Cardiac muscle cell (in vitro differentiated cells and primary cell): ENCODE data around the gene DPYD. TPM values are rescaled to one million over a fixed set of nuclear protein-coding genes. Genes with fewer than 3 reads are reported as not detected.

Experiments
- DNase-seq, 2 donors: peaks; one replicate each; pipeline versions ENCODE4 v3.0.0 to v3.0.0-alpha.2; 2010 to 2017; ENCODE audit warnings: low read depth in 1 of 2, low spot score in 1 of 2
- H3K27ac ChIP-seq: fragments of 200-600 bp; sonication (generic); 2 replicates; pipeline ENCODE4 v1.5.1; 2016
- H3K27me3 ChIP-seq: fragments of 200-600 bp; sonication (generic); 2 replicates; pipeline ENCODE4 v1.6.0; 2016; ENCODE audit warnings: control low read depth
- H3K36me3 ChIP-seq: fragments of 200-600 bp; sonication (generic); 2 replicates; pipeline ENCODE4 v1.5.1; 2016; ENCODE audit warnings: control low read depth
- H3K4me1 ChIP-seq: fragments of 200-600 bp; sonication (generic); 2 replicates; pipeline ENCODE4 v1.8.1; 2017; ENCODE audit warnings: low read depth, mild to moderate bottlenecking, mixed run types
- H3K4me3 ChIP-seq: fragments of 200-600 bp; sonication (generic); 2 replicates; pipeline ENCODE4 v1.5.1; 2016; ENCODE audit warnings: mild to moderate bottlenecking
- H3K9me3 ChIP-seq: fragments of 200-600 bp; sonication (generic); 2 replicates; pipeline ENCODE4 v1.5.1; 2017; ENCODE audit warnings: low read depth, mild to moderate bottlenecking, control low read depth
- polyA plus RNA-seq: library from polyadenylated mRNA; unstranded; fragments of >200 nt; fragmentation: Nextera tagmentation; extraction: Ambion mirVana; gene quantifications from 2 replicates; pipeline ENCODE4 v1.2.1, GENCODE V29; 2016
- total RNA-seq: library from RNA; depleted of rRNA; stranded (reverse); fragments of >200 nt; gene quantifications from 2 replicates; pipeline ENCODE4 v1.2.3, GENCODE V29; 2016
- TF ChIP-seq, protein P1 (sequence below): IDR thresholded peaks from 2 replicates; pipeline ENCODE4 v1.5.1; 2012; ENCODE audit warnings: low read depth, mild to moderate bottlenecking, low read length

DPYD gene
- total and polyA plus RNA-seq, 2 experiments from 2014 or later = 0.66 to 2.0 TPM

DNA sequence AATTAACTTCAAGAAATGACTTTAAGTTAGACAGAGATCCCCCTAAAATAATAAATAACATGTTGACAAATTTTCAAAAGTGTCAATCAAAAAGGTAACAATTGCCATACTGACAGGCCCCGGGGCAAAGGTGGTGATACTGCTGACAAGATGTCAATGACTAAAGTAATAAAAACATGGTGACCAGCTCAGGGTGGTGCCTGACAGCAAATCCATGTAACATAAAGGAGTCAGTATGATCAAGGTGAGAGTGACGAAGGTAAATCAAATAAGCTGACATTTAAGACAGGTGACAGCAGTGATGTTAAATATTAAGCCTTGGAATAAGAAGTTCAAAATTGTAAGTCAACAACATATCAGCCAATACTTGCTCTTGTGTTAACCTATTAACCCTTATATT lies 387.5 kb downstream of the DPYD start:
- Histone ChIP-seq H3K4me1 (no peaks in the 10 kb centered on the region), H3K27ac (no peak overlapping the region), H3K4me3 (no peak overlapping the region), H3K36me3 (no peaks in the 10 kb centered on the region), H3K9me3 (no peaks in the 10 kb centered on the region), H3K27me3 (no peaks in the 10 kb centered on the region)
- DNase-seq = no peak
- TF ChIP-seq, protein P1, sequence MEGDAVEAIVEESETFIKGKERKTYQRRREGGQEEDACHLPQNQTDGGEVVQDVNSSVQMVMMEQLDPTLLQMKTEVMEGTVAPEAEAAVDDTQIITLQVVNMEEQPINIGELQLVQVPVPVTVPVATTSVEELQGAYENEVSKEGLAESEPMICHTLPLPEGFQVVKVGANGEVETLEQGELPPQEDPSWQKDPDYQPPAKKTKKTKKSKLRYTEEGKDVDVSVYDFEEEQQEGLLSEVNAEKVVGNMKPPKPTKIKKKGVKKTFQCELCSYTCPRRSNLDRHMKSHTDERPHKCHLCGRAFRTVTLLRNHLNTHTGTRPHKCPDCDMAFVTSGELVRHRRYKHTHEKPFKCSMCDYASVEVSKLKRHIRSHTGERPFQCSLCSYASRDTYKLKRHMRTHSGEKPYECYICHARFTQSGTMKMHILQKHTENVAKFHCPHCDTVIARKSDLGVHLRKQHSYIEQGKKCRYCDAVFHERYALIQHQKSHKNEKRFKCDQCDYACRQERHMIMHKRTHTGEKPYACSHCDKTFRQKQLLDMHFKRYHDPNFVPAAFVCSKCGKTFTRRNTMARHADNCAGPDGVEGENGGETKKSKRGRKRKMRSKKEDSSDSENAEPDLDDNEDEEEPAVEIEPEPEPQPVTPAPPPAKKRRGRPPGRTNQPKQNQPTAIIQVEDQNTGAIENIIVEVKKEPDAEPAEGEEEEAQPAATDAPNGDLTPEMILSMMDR = no peak

DNA sequence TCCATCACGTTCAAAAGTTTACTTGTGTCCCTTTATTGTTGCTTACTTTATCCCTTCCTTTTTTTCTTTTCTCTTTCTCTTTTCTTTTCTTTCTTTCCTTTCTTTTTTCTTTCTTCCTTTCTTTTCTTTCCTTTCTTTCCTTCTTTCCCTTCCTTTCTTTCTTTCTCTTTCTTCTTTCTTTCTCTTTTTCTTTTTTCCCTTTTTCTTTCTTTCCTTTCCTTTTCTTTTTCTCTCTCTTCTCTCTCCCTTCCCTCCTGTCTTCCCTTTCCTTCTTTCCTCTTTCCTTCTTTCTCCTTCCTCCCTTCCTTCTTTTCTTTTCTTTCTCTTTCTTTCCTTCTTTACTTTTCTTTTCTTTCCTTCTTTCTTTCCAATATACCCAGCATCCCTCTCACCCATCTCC lies 391.2 kb downstream of the DPYD start:
- TF ChIP-seq, protein P1 = no peak

DNA sequence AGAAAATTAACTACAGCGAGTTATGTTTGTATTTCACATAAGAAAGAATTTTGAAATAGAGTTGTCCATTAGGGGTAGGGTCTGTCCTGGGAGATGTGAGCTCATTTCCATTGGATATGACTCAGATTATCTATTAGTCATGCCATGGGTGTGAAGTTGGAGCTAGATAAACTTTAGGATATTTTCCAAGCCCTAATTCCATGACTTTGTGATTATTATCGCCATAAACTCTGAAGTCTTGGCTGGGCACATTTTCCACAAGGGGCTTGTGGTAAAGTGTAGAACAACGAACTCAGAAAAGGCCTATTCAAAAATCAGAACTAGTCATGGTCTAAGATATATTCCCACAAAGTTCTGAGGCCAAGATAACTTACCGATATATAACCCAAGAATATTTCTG lies 396.6 kb downstream of the DPYD start:
- Histone ChIP-seq H3K36me3 (no peaks in the 10 kb centered on the region), H3K27ac (no peak overlapping the region), H3K4me1 (no peaks in the 10 kb centered on the region), H3K27me3 (no peaks in the 10 kb centered on the region), H3K4me3 (no peak overlapping the region), H3K9me3 (no peaks in the 10 kb centered on the region)
- peak in 1 of 2 donors; percentile 13 for DNase-seq
- TF ChIP-seq, protein P1 = no peak

More for the DNA sequence above, 391.2 kb downstream of the DPYD start:
- no peak for DNase-seq
- no peaks in the 10 kb centered on the region for H3K27me3 ChIP-seq
- no peak overlapping the region for H3K27ac ChIP-seq
- no peaks in the 10 kb centered on the region for H3K9me3 ChIP-seq
- no peaks in the 10 kb centered on the region for H3K4me1 ChIP-seq
- no peaks in the 10 kb centered on the region for H3K36me3 ChIP-seq
- H3K4me3 ChIP-seq = no peak overlapping the region

DNA sequence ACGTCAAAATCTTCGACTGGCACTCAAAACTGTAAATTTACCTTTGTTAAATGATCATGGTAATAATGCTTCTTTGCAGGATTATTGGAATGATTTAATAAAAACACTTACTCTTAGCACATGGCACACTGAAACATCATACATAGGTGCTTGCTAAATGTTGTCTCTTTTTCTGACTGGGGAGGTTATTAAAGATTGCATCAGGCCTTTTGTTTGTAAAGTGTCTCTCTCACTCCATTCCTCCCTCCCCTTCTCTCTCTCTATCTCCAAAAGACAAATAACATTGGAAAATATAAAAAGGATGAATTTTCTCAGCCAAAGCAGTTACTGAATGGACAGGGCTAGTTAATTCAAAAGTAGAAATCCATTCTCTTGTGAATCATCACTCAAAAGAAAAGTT lies 404.2 kb downstream of the DPYD start:
- Histone ChIP-seq H3K36me3 (no peaks in the 10 kb centered on the region), H3K27me3 (no peaks in the 10 kb centered on the region), H3K4me3 (no peak overlapping the region), H3K4me1 (peaks cover 5% of the 10 kb centered on the region), H3K9me3 (no peaks in the 10 kb centered on the region), H3K27ac (no peak overlapping the region)
- TF ChIP-seq, protein P1 = no peak
- no peak for DNase-seq

DNA sequence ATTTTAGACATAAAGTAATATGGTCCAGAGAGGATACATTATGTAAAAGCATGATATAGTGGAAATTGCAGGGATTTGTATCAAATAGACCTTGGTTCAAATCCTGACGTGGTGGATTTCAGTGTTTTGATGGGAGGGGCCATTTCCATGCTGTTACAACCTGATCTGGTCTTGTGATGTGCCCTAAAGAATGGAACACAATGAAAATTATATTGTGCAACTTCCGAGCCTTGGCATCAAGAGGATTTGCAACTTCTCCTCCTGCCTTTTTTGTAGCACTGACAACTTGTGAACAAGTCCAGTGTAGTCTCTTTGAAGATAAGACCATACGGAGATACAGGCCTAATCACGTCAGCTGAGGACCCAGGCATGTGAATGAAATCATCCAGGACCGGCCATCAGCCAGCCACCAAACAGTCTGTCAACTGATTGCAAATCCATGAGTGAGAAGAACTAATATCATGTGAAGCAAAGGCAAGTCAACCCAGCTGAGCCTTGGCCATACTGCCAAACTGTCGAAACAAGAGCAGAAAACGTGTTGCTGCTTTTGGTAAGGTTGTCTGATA lies 412.1 kb downstream of the DPYD start:
- peak in 1 of 2 donors; percentile 28 for DNase-seq
- Histone ChIP-seq H3K9me3 (no peaks in the 10 kb centered on the region), H3K4me3 (no peak overlapping the region), H3K27me3 (no peaks in the 10 kb centered on the region), H3K27ac (peak overlapping the region; percentile 2), H3K36me3 (no peaks in the 10 kb centered on the region), H3K4me1 (peaks cover 22% of the 10 kb centered on the region)
- TF ChIP-seq, protein P1 = no peak
